ENCODE measurements around the gene SHQ1. TPM values are rescaled to one million over a fixed set of nuclear protein-coding genes. Genes with fewer than 3 reads are reported as not detected.

Gene SHQ1
- polyA plus RNA-seq, 1 experiment = 16.6 TPM

- Histone ChIP-seq H3K9me3 (ENCODE audit: control insufficient read depth, insufficient read depth, low read length) (no peaks in the 10 kb centered on the region), H3K27me3 (ENCODE audit: control insufficient read depth, insufficient read depth, low read length) (no peaks in the 10 kb centered on the region), H3K4me3 (ENCODE audit: low read depth, low read length) (no peak overlapping the region), H3K27ac (ENCODE audit: low read depth, low read length) (peak overlapping the region; percentile 100)
- peak; percentile 43 for TF ChIP-seq CTCF (IDR thresholded peaks at IDR 0.05; ENCODE audit: low read depth, low read length)
- no peak for DNase-seq (ENCODE audit: low read depth, low spot score)
- CTCF ChIA-PET = interaction anchor here (1.0 kb wide), 2 partner anchors 8 to 42 kb away, joined by 3 to 4 read pairs; no protein-coding TSS in a partner anchor
- POLR2A ChIA-PET = no interaction called here
Observed at GRCh38 chr3:72892870-72893269, 44.6 kb upstream of the SHQ1 start.

GRCh38 chr3:72892081-72892775, 44.0 kb upstream of the SHQ1 start:
- no peaks in the 10 kb centered on the region for H3K27me3 ChIP-seq (ENCODE audit: control insufficient read depth, insufficient read depth, low read length)
- no peak overlapping the region for H3K4me3 ChIP-seq (ENCODE audit: low read depth, low read length)
- peak; percentile 77 for DNase-seq (ENCODE audit: low read depth, low spot score)
- no peaks in the 10 kb centered on the region for H3K9me3 ChIP-seq (ENCODE audit: control insufficient read depth, insufficient read depth, low read length)
- ChIA-PET CTCF (interaction anchor here (0.5 to 1.2 kb wide), 5 partner anchors 9 to 163 kb away, joined by 3 to 6 read pairs (median 3); no protein-coding TSS in a partner anchor), POLR2A (interaction anchor here (0.7 to 1.5 kb wide), 3 partner anchors 44 to 397 kb away, joined by 3 to 5 read pairs (median 3); partner anchors contain the start of genes PPP4R2 and SHQ1)
- TF ChIP-seq CTCF (IDR thresholded peaks at IDR 0.05; ENCODE audit: low read depth, low read length) = no peak
- H3K27ac ChIP-seq (ENCODE audit: low read depth, low read length) = peak overlapping the region; percentile 100

- POLR2A ChIA-PET = interaction anchor here (0.7 to 1.5 kb wide), 5 partner anchors 15 to 106 kb away, joined by 3 to 8 read pairs (median 4); partner anchors contain the start of genes PPP4R2 and SHQ1
- CTCF ChIA-PET = interaction anchor here (0.5 to 1.2 kb wide), 3 partner anchors 8 to 48 kb away, joined by 3 to 7 read pairs (median 6); no protein-coding TSS in a partner anchor
- no peaks in the 10 kb centered on the region for H3K27me3 ChIP-seq (ENCODE audit: control insufficient read depth, insufficient read depth, low read length)
- peak overlapping the region; percentile 39 for H3K4me3 ChIP-seq (ENCODE audit: low read depth, low read length)
- peak; percentile 100 for DNase-seq (ENCODE audit: low read depth, low spot score)
- TF ChIP-seq CTCF (IDR thresholded peaks at IDR 0.05; ENCODE audit: low read depth, low read length) = 0 out of 2 replicates have a peak, but pooled peaks have one; percentile 36
- peak overlapping the region; percentile 100 for H3K27ac ChIP-seq (ENCODE audit: low read depth, low read length)
- no peaks in the 10 kb centered on the region for H3K9me3 ChIP-seq (ENCODE audit: control insufficient read depth, insufficient read depth, low read length)
Observed at GRCh38 chr3:72891053-72891855, 43.0 kb upstream of the SHQ1 start.

GRCh38 chr3:72890166-72890925, 42.1 kb upstream of the SHQ1 start:
- peak overlapping the region; percentile 37 for H3K4me3 ChIP-seq (ENCODE audit: low read depth, low read length)
- CTCF ChIA-PET = interaction anchor here (1.2 kb wide), 1 partner anchor 40 kb away, joined by 7 read pairs; no protein-coding TSS in a partner anchor
- peak overlapping the region; percentile 100 for H3K27ac ChIP-seq (ENCODE audit: low read depth, low read length)
- TF ChIP-seq CTCF (IDR thresholded peaks at IDR 0.05; ENCODE audit: low read depth, low read length) = no peak
- no peak for DNase-seq (ENCODE audit: low read depth, low spot score)
- POLR2A ChIA-PET = interaction anchor here (1.0 to 1.5 kb wide), 2 partner anchors 17 to 42 kb away, joined by 5 to 8 read pairs; partner anchors contain the start of gene SHQ1
- no peaks in the 10 kb centered on the region for H3K27me3 ChIP-seq (ENCODE audit: control insufficient read depth, insufficient read depth, low read length)
- no peaks in the 10 kb centered on the region for H3K9me3 ChIP-seq (ENCODE audit: control insufficient read depth, insufficient read depth, low read length)

All from AG04450 (cell line).